ENCODE results near the gene FBXL17.

The FBXL17 gene

GRCh38 chr5:108420158-108420557, 38.3 kb upstream of the FBXL17 start:
- POLR2A ChIA-PET = no interaction called here
- CTCF ChIA-PET = interaction anchor here (0.6 kb wide), 1 partner anchor 20 kb away, joined by 3 read pairs; no protein-coding TSS in a partner anchor
- TF ChIP-seq, protein P1, sequence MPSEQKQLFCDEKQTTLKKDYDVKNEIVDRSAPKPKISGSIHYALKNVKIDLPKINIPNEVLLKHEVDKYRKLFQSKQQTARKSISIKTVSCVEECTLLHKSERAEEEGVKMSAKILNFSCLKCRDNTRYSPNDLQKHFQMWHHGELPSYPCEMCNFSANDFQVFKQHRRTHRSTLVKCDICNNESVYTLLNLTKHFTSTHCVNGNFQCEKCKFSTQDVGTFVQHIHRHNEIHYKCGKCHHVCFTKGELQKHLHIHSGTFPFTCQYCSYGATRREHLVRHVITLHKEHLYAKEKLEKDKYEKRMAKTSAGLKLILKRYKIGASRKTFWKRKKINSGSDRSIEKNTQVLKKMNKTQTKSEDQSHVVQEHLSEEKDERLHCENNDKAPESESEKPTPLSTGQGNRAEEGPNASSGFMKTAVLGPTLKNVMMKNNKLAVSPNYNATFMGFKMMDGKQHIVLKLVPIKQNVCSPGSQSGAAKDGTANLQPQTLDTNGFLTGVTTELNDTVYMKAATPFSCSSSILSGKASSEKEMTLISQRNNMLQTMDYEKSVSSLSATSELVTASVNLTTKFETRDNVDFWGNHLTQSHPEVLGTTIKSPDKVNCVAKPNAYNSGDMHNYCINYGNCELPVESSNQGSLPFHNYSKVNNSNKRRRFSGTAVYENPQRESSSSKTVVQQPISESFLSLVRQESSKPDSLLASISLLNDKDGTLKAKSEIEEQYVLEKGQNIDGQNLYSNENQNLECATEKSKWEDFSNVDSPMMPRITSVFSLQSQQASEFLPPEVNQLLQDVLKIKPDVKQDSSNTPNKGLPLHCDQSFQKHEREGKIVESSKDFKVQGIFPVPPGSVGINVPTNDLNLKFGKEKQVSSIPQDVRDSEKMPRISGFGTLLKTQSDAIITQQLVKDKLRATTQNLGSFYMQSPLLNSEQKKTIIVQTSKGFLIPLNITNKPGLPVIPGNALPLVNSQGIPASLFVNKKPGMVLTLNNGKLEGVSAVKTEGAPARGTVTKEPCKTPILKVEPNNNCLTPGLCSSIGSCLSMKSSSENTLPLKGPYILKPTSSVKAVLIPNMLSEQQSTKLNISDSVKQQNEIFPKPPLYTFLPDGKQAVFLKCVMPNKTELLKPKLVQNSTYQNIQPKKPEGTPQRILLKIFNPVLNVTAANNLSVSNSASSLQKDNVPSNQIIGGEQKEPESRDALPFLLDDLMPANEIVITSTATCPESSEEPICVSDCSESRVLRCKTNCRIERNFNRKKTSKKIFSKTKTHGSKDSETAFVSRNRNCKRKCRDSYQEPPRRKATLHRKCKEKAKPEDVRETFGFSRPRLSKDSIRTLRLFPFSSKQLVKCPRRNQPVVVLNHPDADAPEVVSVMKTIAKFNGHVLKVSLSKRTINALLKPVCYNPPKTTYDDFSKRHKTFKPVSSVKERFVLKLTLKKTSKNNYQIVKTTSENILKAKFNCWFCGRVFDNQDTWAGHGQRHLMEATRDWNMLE (tag by site-specific recombination; conservative IDR thresholded peaks at IDR 0.05; ENCODE audit: low read depth) = no peak
- TF ChIP-seq, protein P2, sequence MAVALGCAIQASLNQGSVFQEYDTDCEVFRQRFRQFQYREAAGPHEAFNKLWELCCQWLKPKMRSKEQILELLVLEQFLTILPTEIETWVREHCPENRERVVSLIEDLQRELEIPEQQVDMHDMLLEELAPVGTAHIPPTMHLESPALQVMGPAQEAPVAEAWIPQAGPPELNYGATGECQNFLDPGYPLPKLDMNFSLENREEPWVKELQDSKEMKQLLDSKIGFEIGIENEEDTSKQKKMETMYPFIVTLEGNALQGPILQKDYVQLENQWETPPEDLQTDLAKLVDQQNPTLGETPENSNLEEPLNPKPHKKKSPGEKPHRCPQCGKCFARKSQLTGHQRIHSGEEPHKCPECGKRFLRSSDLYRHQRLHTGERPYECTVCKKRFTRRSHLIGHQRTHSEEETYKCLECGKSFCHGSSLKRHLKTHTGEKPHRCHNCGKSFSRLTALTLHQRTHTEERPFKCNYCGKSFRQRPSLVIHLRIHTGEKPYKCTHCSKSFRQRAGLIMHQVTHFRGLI (tag by site-specific recombination; IDR thresholded peaks at IDR 0.05) = no peak
- no peak for TF ChIP-seq ZNF791 (tag by site-specific recombination; IDR thresholded peaks at IDR 0.05)
- no peak for TF ChIP-seq SP7 (tag by site-specific recombination; IDR thresholded peaks at IDR 0.05)
- no peak for TF ChIP-seq SP3 (tag by site-specific recombination; IDR thresholded peaks at IDR 0.05)
- no peak for TF ChIP-seq PBX3 (CRISPR knock-in tag; IDR thresholded peaks at IDR 0.05)
- no peak for TF ChIP-seq ZNF707 (tag by site-specific recombination; IDR thresholded peaks at IDR 0.05)
- TF ChIP-seq ZNF23 (tag by site-specific recombination; IDR thresholded peaks at IDR 0.05; ENCODE audit: borderline replicate concordance) = no peak
- TF ChIP-seq, protein P3, sequence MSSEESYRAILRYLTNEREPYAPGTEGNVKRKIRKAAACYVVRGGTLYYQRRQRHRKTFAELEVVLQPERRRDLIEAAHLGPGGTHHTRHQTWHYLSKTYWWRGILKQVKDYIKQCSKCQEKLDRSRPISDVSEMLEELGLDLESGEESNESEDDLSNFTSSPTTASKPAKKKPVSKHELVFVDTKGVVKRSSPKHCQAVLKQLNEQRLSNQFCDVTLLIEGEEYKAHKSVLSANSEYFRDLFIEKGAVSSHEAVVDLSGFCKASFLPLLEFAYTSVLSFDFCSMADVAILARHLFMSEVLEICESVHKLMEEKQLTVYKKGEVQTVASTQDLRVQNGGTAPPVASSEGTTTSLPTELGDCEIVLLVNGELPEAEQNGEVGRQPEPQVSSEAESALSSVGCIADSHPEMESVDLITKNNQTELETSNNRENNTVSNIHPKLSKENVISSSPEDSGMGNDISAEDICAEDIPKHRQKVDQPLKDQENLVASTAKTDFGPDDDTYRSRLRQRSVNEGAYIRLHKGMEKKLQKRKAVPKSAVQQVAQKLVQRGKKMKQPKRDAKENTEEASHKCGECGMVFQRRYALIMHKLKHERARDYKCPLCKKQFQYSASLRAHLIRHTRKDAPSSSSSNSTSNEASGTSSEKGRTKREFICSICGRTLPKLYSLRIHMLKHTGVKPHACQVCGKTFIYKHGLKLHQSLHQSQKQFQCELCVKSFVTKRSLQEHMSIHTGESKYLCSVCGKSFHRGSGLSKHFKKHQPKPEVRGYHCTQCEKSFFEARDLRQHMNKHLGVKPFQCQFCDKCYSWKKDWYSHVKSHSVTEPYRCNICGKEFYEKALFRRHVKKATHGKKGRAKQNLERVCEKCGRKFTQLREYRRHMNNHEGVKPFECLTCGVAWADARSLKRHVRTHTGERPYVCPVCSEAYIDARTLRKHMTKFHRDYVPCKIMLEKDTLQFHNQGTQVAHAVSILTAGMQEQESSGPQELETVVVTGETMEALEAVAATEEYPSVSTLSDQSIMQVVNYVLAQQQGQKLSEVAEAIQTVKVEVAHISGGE (tag by site-specific recombination; conservative IDR thresholded peaks at IDR 0.05; ENCODE audit: low read depth) = no peak
- no peak for TF ChIP-seq ZXDB (tag by site-specific recombination; IDR thresholded peaks at IDR 0.05)
- no peak for TF ChIP-seq ZNF623 (tag by site-specific recombination; IDR thresholded peaks at IDR 0.05)
- TF ChIP-seq MZF1 (tag by site-specific recombination; IDR thresholded peaks at IDR 0.05; ENCODE audit: borderline replicate concordance) = no peak
- no peak for TF ChIP-seq ZNF157 (tag by site-specific recombination; IDR thresholded peaks at IDR 0.05)
- no peak for TF ChIP-seq ZNF138 (tag by site-specific recombination; IDR thresholded peaks at IDR 0.05; ENCODE audit: borderline replicate concordance)
- TF ChIP-seq ZFHX2 (tag by site-specific recombination; conservative IDR thresholded peaks at IDR 0.05) = no peak
- no peaks in the 10 kb centered on the region for H3K36me3 ChIP-seq (ENCODE audit: control insufficient read depth in 2 of 2, insufficient read depth in 1 of 2, low read length in 2 of 2)
- no peak overlapping the region for H3K27ac ChIP-seq (ENCODE audit: extremely low read depth, low read depth, low read length)
- no peaks in the 10 kb centered on the region for H3K9me3 ChIP-seq (ENCODE audit: control insufficient read depth, insufficient read depth, low read depth, low read length)
- no peaks in the 10 kb centered on the region; the same call in 1 of the 2 replicates for H3K4me1 ChIP-seq (ENCODE audit: control insufficient read depth, insufficient read depth, low read length)
- no peak overlapping the region for H3K4me3 ChIP-seq (ENCODE audit: low read depth, low read length)
